Right atrium auricular region (tissue), 2 donors: ENCODE measurements around the gene HS1BP3. TPM values are rescaled to one million over a fixed set of nuclear protein-coding genes. Genes with fewer than 3 reads are reported as not detected.

ENCODE experiments used
- DNase-seq: peaks from one replicate; pipeline ENCODE4 v3.0.0-alpha.2; 2019; ENCODE audit warnings: low spot score
- H3K27ac ChIP-seq, 2 donors: fragments of 200-600 bp; sonication (generic); 1 replicate in 1 of 2; 2 replicates in 1 of 2; pipeline ENCODE4 v1.5.1; 2016 to 2019
- H3K27me3 ChIP-seq, 2 donors: fragments of 200-600 bp; sonication (generic); one replicate each; pipeline versions ENCODE4 v1.5.1 to v1.6.0; 2017 to 2019
- H3K36me3 ChIP-seq: fragments of 200-600 bp; sonication (generic); one replicate; pipeline ENCODE4 v1.5.1; 2016
- H3K4me1 ChIP-seq, 2 donors: fragments of 200-600 bp; sonication (generic); one replicate each; pipeline versions ENCODE4 v1.5.1 to v1.6.0; 2017 to 2019
- H3K4me3 ChIP-seq, 2 donors: fragments of 200-600 bp; sonication (generic); 1 replicate in 1 of 2; 2 replicates in 1 of 2; pipeline ENCODE4 v1.5.1; 2017 to 2019; ENCODE audit warnings: mild to moderate bottlenecking in 1 of 2, moderate library complexity in 1 of 2
- H3K9me3 ChIP-seq, 2 donors: fragments of 200-600 bp; sonication (generic); one replicate each; pipeline ENCODE4 v1.5.1; 2019
- CTCF ChIP-seq, 2 donors: fragments of 200-600 bp; sonication (generic); IDR thresholded peaks; one replicate each; pipeline ENCODE4 v1.5.1; 2019; ENCODE audit warnings: antibody characterized with exemption in 2 of 2
- total RNA-seq, 2 donors: library from RNA; depleted of rRNA; stranded (reverse); fragments of >200 nt; gene quantifications; one replicate each; pipeline ENCODE4 v1.1.0, GENCODE V29; 2016

Gene HS1BP3
- total RNA-seq, 2 donors from 2014 or later: 19.5 to 26.0 TPM

GRCh38 chr2:20634507-20635112, 16.3 kb downstream of the HS1BP3 start:
- TF ChIP-seq CTCF (IDR thresholded peaks at IDR 0.05): no peak
- peaks cover 0 to 54% of the 10 kb centered on the region in 2 donors for H3K4me1 ChIP-seq
- no peak overlapping the region for H3K4me3 ChIP-seq
- no peak for DNase-seq
- H3K27ac ChIP-seq: peak overlapping the region; percentile 87 to 91
- no peaks in the 10 kb centered on the region for H3K9me3 ChIP-seq
- no peaks in the 10 kb centered on the region for H3K27me3 ChIP-seq
- peaks cover 12% of the 10 kb centered on the region for H3K36me3 ChIP-seq

GRCh38 chr2:20633794-20634506, 16.9 kb downstream of the HS1BP3 start:
- H3K9me3 ChIP-seq: no peaks in the 10 kb centered on the region
- no peaks in the 10 kb centered on the region for H3K27me3 ChIP-seq
- peak overlapping the region; percentile 87 to 91 for H3K27ac ChIP-seq
- no peak for DNase-seq
- TF ChIP-seq CTCF (IDR thresholded peaks at IDR 0.05): no peak
- peaks cover 12% of the 10 kb centered on the region for H3K36me3 ChIP-seq
- peaks cover 0 to 54% of the 10 kb centered on the region in 2 donors for H3K4me1 ChIP-seq
- H3K4me3 ChIP-seq: no peak overlapping the region

DNA sequence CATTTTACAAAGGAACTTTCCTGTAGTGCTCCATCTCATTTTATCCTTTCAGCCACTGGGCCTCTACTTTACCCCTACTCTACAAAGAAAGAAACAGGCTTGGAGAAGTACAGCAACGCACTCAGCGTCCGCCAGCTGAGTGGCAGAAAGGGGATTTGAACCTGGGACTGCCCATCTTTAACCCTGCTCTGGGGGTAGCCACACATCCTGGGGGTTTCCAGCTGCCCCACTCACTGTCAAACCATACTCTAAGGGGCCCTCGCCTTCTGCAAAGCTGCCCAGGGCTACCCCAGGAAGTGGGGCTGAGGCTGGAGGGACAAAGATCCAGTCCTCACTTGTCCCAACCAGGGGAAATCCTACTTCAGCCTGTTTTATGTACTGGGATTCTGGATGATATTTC, 17.9 kb downstream of the HS1BP3 start:
- DNase-seq: no peak
- no peaks in the 10 kb centered on the region for H3K9me3 ChIP-seq
- H3K36me3 ChIP-seq: peaks cover 8% of the 10 kb centered on the region
- H3K4me1 ChIP-seq: peaks cover 0 to 44% of the 10 kb centered on the region in 2 donors
- no peak overlapping the region for H3K4me3 ChIP-seq
- peak overlapping the region; percentile 87 to 91 for H3K27ac ChIP-seq
- TF ChIP-seq CTCF (IDR thresholded peaks at IDR 0.05): no peak
- no peaks in the 10 kb centered on the region for H3K27me3 ChIP-seq

DNA sequence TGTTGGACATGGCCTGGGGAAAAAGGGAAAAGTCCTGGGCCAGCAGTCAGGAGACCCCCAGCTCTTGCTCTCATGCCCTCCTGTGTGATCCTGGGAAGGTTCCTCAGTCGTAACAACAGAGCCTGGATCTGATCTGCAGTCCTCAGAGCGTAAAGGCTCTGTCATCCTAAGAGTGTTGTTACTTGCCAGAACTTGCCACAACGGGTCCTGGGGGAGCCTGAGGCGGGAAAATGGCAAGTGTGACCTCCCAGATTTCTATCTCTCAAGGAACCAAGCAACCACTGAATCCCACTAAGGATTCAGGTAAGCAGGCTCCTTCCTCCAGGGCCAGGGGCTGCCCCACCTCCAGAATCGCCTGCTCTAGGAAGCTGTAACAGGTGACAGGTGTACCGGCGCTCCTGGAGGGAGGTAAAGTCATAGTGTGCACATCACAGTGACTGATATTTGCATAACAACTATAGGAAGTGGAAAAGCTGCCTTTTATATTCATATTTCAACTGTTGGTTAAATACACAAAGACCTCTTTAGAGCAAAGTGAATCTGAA, 18.4 kb downstream of the HS1BP3 start:
- no peak for DNase-seq
- no peak overlapping the region for H3K4me3 ChIP-seq
- peak overlapping the region; percentile 87 to 91 for H3K27ac ChIP-seq
- H3K9me3 ChIP-seq: no peaks in the 10 kb centered on the region
- H3K4me1 ChIP-seq: peaks cover 0 to 44% of the 10 kb centered on the region in 2 donors
- H3K27me3 ChIP-seq: no peaks in the 10 kb centered on the region
- peaks cover 7% of the 10 kb centered on the region for H3K36me3 ChIP-seq
- no peak for TF ChIP-seq CTCF (IDR thresholded peaks at IDR 0.05)

DNA sequence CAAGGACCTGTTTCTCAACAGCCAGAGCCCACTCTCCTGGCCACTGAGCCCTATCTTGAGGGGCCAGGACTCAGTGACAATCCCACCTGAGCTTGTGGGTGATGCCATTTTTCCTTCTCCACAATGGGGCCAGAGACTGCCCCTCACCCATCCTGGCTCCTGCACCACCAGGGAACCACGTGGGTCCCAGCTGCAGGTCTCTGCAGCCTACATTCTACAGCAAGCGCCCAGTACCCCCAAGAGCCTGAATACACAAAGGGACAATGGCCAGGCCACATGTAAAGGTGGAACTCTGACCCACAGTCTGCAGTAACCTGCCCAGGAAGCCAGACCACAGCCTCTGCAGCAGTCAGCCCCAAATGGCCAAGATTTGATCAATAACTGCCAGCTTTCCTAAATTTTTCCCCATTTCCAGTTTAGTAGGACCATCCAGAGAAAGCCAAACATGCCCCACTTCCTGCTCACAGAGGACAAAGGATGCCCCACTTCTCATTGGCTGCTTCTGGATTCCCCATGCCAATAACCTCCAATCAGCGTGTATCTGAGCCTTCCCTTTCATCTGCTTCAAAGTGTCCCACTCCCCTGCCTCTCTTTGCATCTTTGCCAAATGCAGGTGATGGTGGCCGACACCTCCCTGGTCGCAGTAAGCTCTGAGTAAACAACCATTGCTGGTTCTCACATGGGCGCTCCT, 19.1 kb downstream of the HS1BP3 start:
- H3K4me1 ChIP-seq: peaks cover 0 to 44% of the 10 kb centered on the region in 2 donors
- no peaks in the 10 kb centered on the region for H3K27me3 ChIP-seq
- no peaks in the 10 kb centered on the region for H3K9me3 ChIP-seq
- no peak overlapping the region for H3K4me3 ChIP-seq
- TF ChIP-seq CTCF (IDR thresholded peaks at IDR 0.05): no peak
- peaks cover 7% of the 10 kb centered on the region for H3K36me3 ChIP-seq
- H3K27ac ChIP-seq: no peak overlapping the region
- no peak for DNase-seq
